ENCODE data around the gene NLRP10. TPM values are rescaled to one million over a fixed set of nuclear protein-coding genes. Genes with fewer than 3 reads are reported as not detected.

Gene NLRP10
- total RNA-seq (not detected), polyA plus RNA-seq (ENCODE audit: insufficient read depth in 1 of 8, insufficient read length in 8 of 8, low replicate concordance in 1 of 8) (not detected)
- long read RNA-seq, donor 1: 0 reads
- long read RNA-seq, donor 2: 0 reads
- long read RNA-seq, donor 3: 0 reads
- long read RNA-seq, donor 4: 0 reads
- long read RNA-seq, donor 5: 0 reads
- long read RNA-seq, donor 6: 0 reads
- long read RNA-seq, donor 7: 0 reads
- long read RNA-seq, donor 8: 0 reads
- long read RNA-seq, donor 9: 0 reads
- long read RNA-seq, donor 10: 0 reads
- long read RNA-seq, donor 11: 0 reads

- Histone ChIP-seq H3K36me3 (ENCODE audit: control insufficient read depth, insufficient read depth, low read length) (no peaks in the 10 kb centered on the region), H3K27me3 (ENCODE audit: control insufficient read depth, insufficient read depth, low read length) (no peaks in the 10 kb centered on the region), H3K27ac (ENCODE audit: low read length) (no peak within 1 kb of the TSS), H3K9me3 (replicated peaks; ENCODE audit: control insufficient read depth, low read depth, low read length) (no peaks in the 10 kb centered on the region), H3K4me1 (ENCODE audit: control insufficient read depth, insufficient read depth, low read length) (no peaks in the 10 kb centered on the region), H3K4me3 (ENCODE audit: low read length) (no peak within 1 kb of the TSS)
- no CpG with 5 or more reads among the region's 1 CpG for WGBS (ENCODE audit: insufficient coverage)
- DNase-seq: no peak
Measured at GRCh38 chr11:7965386-7965785, at the start of gene NLRP10. Gene NLRP10, minus strand, starts transcription at chr11:7965447. Its CDS starts 1,952 bp downstream, at chr11:7963495.

- no peak for DNase-seq
- H3K27ac ChIP-seq (ENCODE audit: low read length): no peak overlapping the region
- H3K4me3 ChIP-seq (ENCODE audit: low read length): no peak overlapping the region
- WGBS (ENCODE audit: insufficient coverage): 89% methylated on average over 1 of the region's 5 CpGs
- H3K4me1 ChIP-seq (ENCODE audit: control insufficient read depth, insufficient read depth, low read length): peaks cover 2% of the 10 kb centered on the region
- peaks cover 38% of the 10 kb centered on the region for H3K27me3 ChIP-seq (ENCODE audit: control insufficient read depth, insufficient read depth, low read length)
- H3K36me3 ChIP-seq (ENCODE audit: control insufficient read depth, insufficient read depth, low read length): no peaks in the 10 kb centered on the region
- H3K9me3 ChIP-seq (replicated peaks; ENCODE audit: control insufficient read depth, low read depth, low read length): no peaks in the 10 kb centered on the region
Measured at GRCh38 chr11:8013833-8014232, 48.6 kb upstream of the NLRP10 start.

- no peak for DNase-seq
- Histone ChIP-seq H3K27ac (ENCODE audit: low read length) (no peak overlapping the region), H3K27me3 (ENCODE audit: control insufficient read depth, insufficient read depth, low read length) (peaks cover 20% of the 10 kb centered on the region), H3K4me1 (ENCODE audit: control insufficient read depth, insufficient read depth, low read length) (no peaks in the 10 kb centered on the region), H3K4me3 (ENCODE audit: low read length) (no peak overlapping the region), H3K36me3 (ENCODE audit: control insufficient read depth, insufficient read depth, low read length) (no peaks in the 10 kb centered on the region), H3K9me3 (replicated peaks; ENCODE audit: control insufficient read depth, low read depth, low read length) (no peaks in the 10 kb centered on the region)
- WGBS (ENCODE audit: insufficient coverage): 52% methylated on average over 2 of the region's 4 CpGs
Measured at GRCh38 chr11:8011981-8012444, 46.8 kb upstream of the NLRP10 start.

GRCh38 chr11:8011371-8011770, 46.1 kb upstream of the NLRP10 start:
- H3K4me3 ChIP-seq (ENCODE audit: low read length): no peak overlapping the region
- H3K36me3 ChIP-seq (ENCODE audit: control insufficient read depth, insufficient read depth, low read length): no peaks in the 10 kb centered on the region
- no CpG with 5 or more reads among the region's 2 CpGs for WGBS (ENCODE audit: insufficient coverage)
- H3K27ac ChIP-seq (ENCODE audit: low read length): no peak overlapping the region
- no peaks in the 10 kb centered on the region for H3K9me3 ChIP-seq (replicated peaks; ENCODE audit: control insufficient read depth, low read depth, low read length)
- no peak for DNase-seq
- H3K4me1 ChIP-seq (ENCODE audit: control insufficient read depth, insufficient read depth, low read length): no peaks in the 10 kb centered on the region
- H3K27me3 ChIP-seq (ENCODE audit: control insufficient read depth, insufficient read depth, low read length): peaks cover 14% of the 10 kb centered on the region

GRCh38 chr11:8009856-8010255, 44.6 kb upstream of the NLRP10 start:
- H3K9me3 ChIP-seq (replicated peaks; ENCODE audit: control insufficient read depth, low read depth, low read length): no peaks in the 10 kb centered on the region
- no peak for DNase-seq
- H3K36me3 ChIP-seq (ENCODE audit: control insufficient read depth, insufficient read depth, low read length): no peaks in the 10 kb centered on the region
- no peak overlapping the region for H3K4me3 ChIP-seq (ENCODE audit: low read length)
- WGBS (ENCODE audit: insufficient coverage): 80% methylated on average over 2 of the region's 3 CpGs
- H3K27me3 ChIP-seq (ENCODE audit: control insufficient read depth, insufficient read depth, low read length): peaks cover 7% of the 10 kb centered on the region
- H3K4me1 ChIP-seq (ENCODE audit: control insufficient read depth, insufficient read depth, low read length): no peaks in the 10 kb centered on the region
- H3K27ac ChIP-seq (ENCODE audit: low read length): no peak overlapping the region

GRCh38 chr11:8008212-8008611, 43.0 kb upstream of the NLRP10 start:
- no peaks in the 10 kb centered on the region for H3K36me3 ChIP-seq (ENCODE audit: control insufficient read depth, insufficient read depth, low read length)
- no peaks in the 10 kb centered on the region for H3K4me1 ChIP-seq (ENCODE audit: control insufficient read depth, insufficient read depth, low read length)
- H3K9me3 ChIP-seq (replicated peaks; ENCODE audit: control insufficient read depth, low read depth, low read length): no peaks in the 10 kb centered on the region
- WGBS (ENCODE audit: insufficient coverage): no CpG with 5 or more reads among the region's 4 CpGs
- DNase-seq: no peak
- no peak overlapping the region for H3K4me3 ChIP-seq (ENCODE audit: low read length)
- no peak overlapping the region for H3K27ac ChIP-seq (ENCODE audit: low read length)
- H3K27me3 ChIP-seq (ENCODE audit: control insufficient read depth, insufficient read depth, low read length): peaks cover 3% of the 10 kb centered on the region

- Histone ChIP-seq H3K27ac (ENCODE audit: low read length) (no peak overlapping the region), H3K27me3 (ENCODE audit: control insufficient read depth, insufficient read depth, low read length) (peaks cover 3% of the 10 kb centered on the region), H3K4me1 (ENCODE audit: control insufficient read depth, insufficient read depth, low read length) (no peaks in the 10 kb centered on the region), H3K9me3 (replicated peaks; ENCODE audit: control insufficient read depth, low read depth, low read length) (no peaks in the 10 kb centered on the region), H3K36me3 (ENCODE audit: control insufficient read depth, insufficient read depth, low read length) (no peaks in the 10 kb centered on the region), H3K4me3 (ENCODE audit: low read length) (no peak overlapping the region)
- peak; percentile 73 for DNase-seq
Measured at GRCh38 chr11:8006349-8006977, 41.2 kb upstream of the NLRP10 start.

GRCh38 chr11:8005556-8005955, 40.3 kb upstream of the NLRP10 start:
- no peaks in the 10 kb centered on the region for H3K4me1 ChIP-seq (ENCODE audit: control insufficient read depth, insufficient read depth, low read length)
- H3K9me3 ChIP-seq (replicated peaks; ENCODE audit: control insufficient read depth, low read depth, low read length): no peaks in the 10 kb centered on the region
- no peak overlapping the region for H3K27ac ChIP-seq (ENCODE audit: low read length)
- peaks cover 3% of the 10 kb centered on the region for H3K27me3 ChIP-seq (ENCODE audit: control insufficient read depth, insufficient read depth, low read length)
- H3K4me3 ChIP-seq (ENCODE audit: low read length): no peak overlapping the region
- no peaks in the 10 kb centered on the region for H3K36me3 ChIP-seq (ENCODE audit: control insufficient read depth, insufficient read depth, low read length)
- no peak for DNase-seq

GRCh38 chr11:8004008-8004407, 38.8 kb upstream of the NLRP10 start:
- Histone ChIP-seq H3K36me3 (ENCODE audit: control insufficient read depth, insufficient read depth, low read length) (peaks cover 5% of the 10 kb centered on the region), H3K9me3 (replicated peaks; ENCODE audit: control insufficient read depth, low read depth, low read length) (no peaks in the 10 kb centered on the region), H3K27ac (ENCODE audit: low read length) (no peak overlapping the region), H3K4me3 (ENCODE audit: low read length) (no peak overlapping the region), H3K27me3 (ENCODE audit: control insufficient read depth, insufficient read depth, low read length) (no peaks in the 10 kb centered on the region), H3K4me1 (ENCODE audit: control insufficient read depth, insufficient read depth, low read length) (no peaks in the 10 kb centered on the region)
- WGBS (ENCODE audit: insufficient coverage): 71% methylated on average over 1 of the region's 2 CpGs
- no peak for DNase-seq

GRCh38 chr11:8003187-8003586, 37.9 kb upstream of the NLRP10 start:
- H3K36me3 ChIP-seq (ENCODE audit: control insufficient read depth, insufficient read depth, low read length): peaks cover 9% of the 10 kb centered on the region
- H3K27me3 ChIP-seq (ENCODE audit: control insufficient read depth, insufficient read depth, low read length): no peaks in the 10 kb centered on the region
- no peaks in the 10 kb centered on the region for H3K9me3 ChIP-seq (replicated peaks; ENCODE audit: control insufficient read depth, low read depth, low read length)
- H3K27ac ChIP-seq (ENCODE audit: low read length): no peak overlapping the region
- no peak overlapping the region for H3K4me3 ChIP-seq (ENCODE audit: low read length)
- DNase-seq: no peak
- 93% methylated on average over 2 of the region's 7 CpGs for WGBS (ENCODE audit: insufficient coverage)
- H3K4me1 ChIP-seq (ENCODE audit: control insufficient read depth, insufficient read depth, low read length): no peaks in the 10 kb centered on the region

Measured in muscle of leg (tissue), 16 donors.